ENCODE data around the gene SLC22A23.

The SLC22A23 gene

DNA sequence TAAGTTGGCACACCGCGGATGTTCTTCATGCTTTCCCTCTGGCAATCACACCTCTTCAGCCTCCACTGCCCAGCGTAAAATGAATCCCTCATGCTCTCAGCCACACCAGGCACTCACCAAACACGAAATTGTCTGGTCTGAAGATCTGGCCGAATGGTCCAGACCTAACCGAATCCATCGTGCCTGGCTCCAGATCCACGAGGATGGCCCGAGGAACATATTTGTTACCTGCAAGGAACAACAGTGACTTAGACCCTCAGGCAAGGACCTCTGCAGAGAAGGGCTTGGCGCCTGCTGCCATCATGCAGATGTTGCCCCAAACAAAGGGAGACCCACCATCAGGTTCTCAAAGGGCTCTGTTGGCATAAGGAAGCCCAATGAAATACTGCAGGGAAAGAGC lies 230.8 kb downstream of the SLC22A23 start:
- 78% methylated on average over 10 of the region's 10 CpGs for WGBS
- no peak overlapping the region for H2AK5ac ChIP-seq (ENCODE audit: low read length, severe bottlenecking)
- H3K4ac ChIP-seq (ENCODE audit: low read depth in 1 of 2, low read length in 2 of 2), result no peak overlapping the region
- peaks cover 43 to 81% of the 10 kb centered on the region in 2 experiments for H3K27me3 ChIP-seq (ENCODE audit: control insufficient read depth in 1 of 2, insufficient read depth in 1 of 2, low read length in 2 of 2)
- no peak overlapping the region for H3K23ac ChIP-seq (ENCODE audit: low read length in 2 of 2)
- H3K4me2 ChIP-seq (ENCODE audit: low read length, poor library complexity, severe bottlenecking), result no peak overlapping the region
- peaks cover 34% of the 10 kb centered on the region for H3K4me1 ChIP-seq (ENCODE audit: control insufficient read depth, insufficient read depth, low read depth, low read length)
- no peak overlapping the region for H2BK12ac ChIP-seq (ENCODE audit: low read length in 2 of 2)
- H3K36me3 ChIP-seq (ENCODE audit: control insufficient read depth in 1 of 2, insufficient read depth in 2 of 2, low read depth in 1 of 2, low read length in 2 of 2), result no peaks in the 10 kb centered on the region
- no peak overlapping the region for H2AFZ ChIP-seq (ENCODE audit: low read depth, low read length)
- no peak overlapping the region for H2BK120ac ChIP-seq (ENCODE audit: low read depth, low read length)
- no peak overlapping the region for H3K18ac ChIP-seq (ENCODE audit: low read depth in 1 of 2, low read length in 2 of 2)
- H2BK5ac ChIP-seq (ENCODE audit: low read depth, low read length, poor library complexity, severe bottlenecking), result no peak overlapping the region
- H3K4me3 ChIP-seq (ENCODE audit: insufficient read depth in 1 of 2, low read depth in 1 of 2, low read length in 2 of 2), result no peak overlapping the region
- no peak overlapping the region for H2BK15ac ChIP-seq (ENCODE audit: low read depth, poor library complexity, severe bottlenecking)
- H3K79me1 ChIP-seq (replicated peaks; ENCODE audit: low read length, poor library complexity, severe bottlenecking), result peaks cover 6% of the 10 kb centered on the region
- H4K91ac ChIP-seq (ENCODE audit: low read length), result no peak overlapping the region
- H3K9ac ChIP-seq (ENCODE audit: low read length), result no peak overlapping the region
- no peak overlapping the region for H3K14ac ChIP-seq (ENCODE audit: low read length in 2 of 2)
- H3K27ac ChIP-seq (ENCODE audit: low read length, poor library complexity, severe bottlenecking), result no peak overlapping the region
- no peak for DNase-seq
- no peak overlapping the region for H4K8ac ChIP-seq (ENCODE audit: low read length)
- no peaks in the 10 kb centered on the region for H3K9me3 ChIP-seq (ENCODE audit: control insufficient read depth, low read length)

DNA sequence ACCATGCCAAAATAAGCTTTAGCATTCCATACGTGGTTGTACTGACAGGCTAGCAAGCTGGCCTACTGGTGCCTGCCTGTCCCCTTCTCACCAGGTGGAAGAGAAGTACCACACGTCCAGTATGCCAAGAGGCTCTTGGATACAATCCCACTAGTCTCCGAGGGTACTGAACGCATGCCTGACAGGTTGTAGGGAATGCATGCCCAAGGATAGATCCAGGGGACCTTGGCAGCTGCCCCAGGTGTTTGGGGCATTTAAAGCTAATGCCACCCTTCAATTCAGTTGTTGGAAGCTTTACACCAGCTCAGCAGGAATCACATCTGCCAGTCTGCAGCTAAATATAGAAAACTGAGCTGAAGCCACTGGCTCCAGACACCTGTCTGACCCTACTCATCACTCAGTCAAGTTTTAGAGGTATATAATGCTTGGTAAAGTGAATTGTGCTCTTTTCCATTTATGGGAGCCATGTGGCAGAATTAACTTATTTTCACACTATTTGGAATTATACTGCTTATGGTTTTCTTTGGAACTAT lies 234.3 kb downstream of the SLC22A23 start:
- DNase-seq, result no peak
- Histone ChIP-seq H2AK5ac (ENCODE audit: low read length, severe bottlenecking) (no peak overlapping the region), H3K9ac (ENCODE audit: low read length) (no peak overlapping the region), H4K8ac (ENCODE audit: low read length) (no peak overlapping the region), H3K4me3 (ENCODE audit: insufficient read depth in 1 of 2, low read depth in 1 of 2, low read length in 2 of 2) (no peak overlapping the region), H3K18ac (ENCODE audit: low read depth in 1 of 2, low read length in 2 of 2) (no peak overlapping the region), H3K9me3 (ENCODE audit: control insufficient read depth, low read length) (no peaks in the 10 kb centered on the region), H2BK15ac (ENCODE audit: low read depth, poor library complexity, severe bottlenecking) (no peak overlapping the region), H3K4me2 (ENCODE audit: low read length, poor library complexity, severe bottlenecking) (no peak overlapping the region), H3K23ac (ENCODE audit: low read length in 2 of 2) (no peak overlapping the region), H3K4ac (ENCODE audit: low read depth in 1 of 2, low read length in 2 of 2) (no peak overlapping the region), H2AFZ (ENCODE audit: low read depth, low read length) (no peak overlapping the region), H3K4me1 (ENCODE audit: control insufficient read depth, insufficient read depth, low read depth, low read length) (peaks cover 11% of the 10 kb centered on the region), H3K36me3 (ENCODE audit: control insufficient read depth in 1 of 2, insufficient read depth in 2 of 2, low read depth in 1 of 2, low read length in 2 of 2) (no peaks in the 10 kb centered on the region), H3K79me1 (replicated peaks; ENCODE audit: low read length, poor library complexity, severe bottlenecking) (no peaks in the 10 kb centered on the region), H3K27me3 (ENCODE audit: control insufficient read depth in 1 of 2, insufficient read depth in 1 of 2, low read length in 2 of 2) (peaks cover 27 to 78% of the 10 kb centered on the region in 2 experiments), H4K91ac (ENCODE audit: low read length) (no peak overlapping the region), H2BK120ac (ENCODE audit: low read depth, low read length) (no peak overlapping the region), H3K27ac (ENCODE audit: low read length, poor library complexity, severe bottlenecking) (no peak overlapping the region), H2BK5ac (ENCODE audit: low read depth, low read length, poor library complexity, severe bottlenecking) (no peak overlapping the region), H3K14ac (ENCODE audit: low read length in 2 of 2) (no peak overlapping the region), H2BK12ac (ENCODE audit: low read length in 2 of 2) (no peak overlapping the region)
- 92% methylated on average over 4 of the region's 4 CpGs for WGBS

DNA sequence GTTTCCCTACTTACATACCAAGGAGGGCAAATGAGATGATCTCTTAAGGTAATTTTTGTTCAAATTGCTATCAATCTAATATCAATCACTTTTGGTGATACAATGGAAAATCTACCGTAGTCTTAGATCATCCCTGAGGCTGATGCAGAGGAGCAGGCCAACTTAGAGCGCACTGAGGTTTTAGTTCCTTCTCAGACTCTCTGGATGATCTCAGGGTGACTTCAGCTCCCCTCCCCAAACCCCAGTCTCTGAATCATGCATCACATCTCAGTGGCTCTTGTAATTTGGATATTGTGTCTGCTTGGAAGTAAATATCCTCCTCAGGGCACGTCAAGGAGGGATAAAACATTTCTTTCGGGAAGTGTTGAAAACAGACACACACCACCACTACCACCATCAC lies 235.3 kb downstream of the SLC22A23 start:
- Histone ChIP-seq H2BK15ac (ENCODE audit: low read depth, poor library complexity, severe bottlenecking) (no peak overlapping the region), H3K36me3 (ENCODE audit: control insufficient read depth in 1 of 2, insufficient read depth in 2 of 2, low read depth in 1 of 2, low read length in 2 of 2) (no peaks in the 10 kb centered on the region), H4K8ac (ENCODE audit: low read length) (no peak overlapping the region), H2BK5ac (ENCODE audit: low read depth, low read length, poor library complexity, severe bottlenecking) (no peak overlapping the region), H2BK12ac (ENCODE audit: low read length in 2 of 2) (no peak overlapping the region), H3K9ac (ENCODE audit: low read length) (no peak overlapping the region), H2AK5ac (ENCODE audit: low read length, severe bottlenecking) (no peak overlapping the region), H4K91ac (ENCODE audit: low read length) (no peak overlapping the region), H3K79me1 (replicated peaks; ENCODE audit: low read length, poor library complexity, severe bottlenecking) (no peaks in the 10 kb centered on the region), H2AFZ (ENCODE audit: low read depth, low read length) (no peak overlapping the region), H3K14ac (ENCODE audit: low read length in 2 of 2) (no peak overlapping the region), H3K23ac (ENCODE audit: low read length in 2 of 2) (no peak overlapping the region), H2BK120ac (ENCODE audit: low read depth, low read length) (no peak overlapping the region), H3K18ac (ENCODE audit: low read depth in 1 of 2, low read length in 2 of 2) (no peak overlapping the region), H3K27ac (ENCODE audit: low read length, poor library complexity, severe bottlenecking) (no peak overlapping the region), H3K27me3 (ENCODE audit: control insufficient read depth in 1 of 2, insufficient read depth in 1 of 2, low read length in 2 of 2) (peaks cover 17 to 70% of the 10 kb centered on the region in 2 experiments), H3K4me2 (ENCODE audit: low read length, poor library complexity, severe bottlenecking) (no peak overlapping the region), H3K4me1 (ENCODE audit: control insufficient read depth, insufficient read depth, low read depth, low read length) (peaks cover 1% of the 10 kb centered on the region), H3K4ac (ENCODE audit: low read depth in 1 of 2, low read length in 2 of 2) (no peak overlapping the region), H3K9me3 (ENCODE audit: control insufficient read depth, low read length) (no peaks in the 10 kb centered on the region), H3K4me3 (ENCODE audit: insufficient read depth in 1 of 2, low read depth in 1 of 2, low read length in 2 of 2) (no peak overlapping the region)
- no peak for DNase-seq
- 93% methylated on average over 4 of the region's 4 CpGs for WGBS

DNA sequence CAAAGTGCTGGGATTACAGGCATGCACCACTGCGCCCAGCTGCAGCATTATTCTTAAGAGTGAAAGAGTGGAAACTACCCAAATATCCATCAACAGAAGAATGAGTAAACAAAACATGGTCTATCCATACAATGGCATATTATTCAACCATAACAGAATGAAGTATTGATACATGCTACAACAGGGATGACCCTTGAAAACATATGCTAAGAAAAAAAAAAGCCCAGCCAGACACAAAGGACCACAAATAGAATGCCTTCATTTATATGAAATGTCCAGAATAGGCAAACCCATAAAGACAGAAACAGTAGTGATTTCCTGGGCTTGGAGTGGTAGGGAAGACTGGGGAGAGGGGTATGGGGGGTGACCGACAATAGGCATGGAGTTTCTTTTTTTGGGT lies 236.5 kb downstream of the SLC22A23 start:
- DNase-seq, result no peak
- H3K27ac ChIP-seq (ENCODE audit: low read length, poor library complexity, severe bottlenecking), result no peak overlapping the region
- H3K27me3 ChIP-seq (ENCODE audit: control insufficient read depth in 1 of 2, insufficient read depth in 1 of 2, low read length in 2 of 2), result peaks cover 12 to 60% of the 10 kb centered on the region in 2 experiments
- H2BK12ac ChIP-seq (ENCODE audit: low read length in 2 of 2), result no peak overlapping the region
- no peak overlapping the region for H2AFZ ChIP-seq (ENCODE audit: low read depth, low read length)
- no peak overlapping the region for H3K18ac ChIP-seq (ENCODE audit: low read depth in 1 of 2, low read length in 2 of 2)
- no peaks in the 10 kb centered on the region for H3K4me1 ChIP-seq (ENCODE audit: control insufficient read depth, insufficient read depth, low read depth, low read length)
- no peak overlapping the region for H2BK5ac ChIP-seq (ENCODE audit: low read depth, low read length, poor library complexity, severe bottlenecking)
- H3K79me1 ChIP-seq (replicated peaks; ENCODE audit: low read length, poor library complexity, severe bottlenecking), result no peaks in the 10 kb centered on the region
- H4K8ac ChIP-seq (ENCODE audit: low read length), result no peak overlapping the region
- no peak overlapping the region for H3K4me2 ChIP-seq (ENCODE audit: low read length, poor library complexity, severe bottlenecking)
- no peak overlapping the region for H3K4ac ChIP-seq (ENCODE audit: low read depth in 1 of 2, low read length in 2 of 2)
- H3K4me3 ChIP-seq (ENCODE audit: insufficient read depth in 1 of 2, low read depth in 1 of 2, low read length in 2 of 2), result no peak overlapping the region
- no peak overlapping the region for H2BK15ac ChIP-seq (ENCODE audit: low read depth, poor library complexity, severe bottlenecking)
- no peak overlapping the region for H3K14ac ChIP-seq (ENCODE audit: low read length in 2 of 2)
- H2BK120ac ChIP-seq (ENCODE audit: low read depth, low read length), result no peak overlapping the region
- no peak overlapping the region for H2AK5ac ChIP-seq (ENCODE audit: low read length, severe bottlenecking)
- no peak overlapping the region for H3K23ac ChIP-seq (ENCODE audit: low read length in 2 of 2)
- no peak overlapping the region for H3K9ac ChIP-seq (ENCODE audit: low read length)
- no peaks in the 10 kb centered on the region for H3K9me3 ChIP-seq (ENCODE audit: control insufficient read depth, low read length)
- H3K36me3 ChIP-seq (ENCODE audit: control insufficient read depth in 1 of 2, insufficient read depth in 2 of 2, low read depth in 1 of 2, low read length in 2 of 2), result no peaks in the 10 kb centered on the region
- 91% methylated on average over 2 of the region's 2 CpGs for WGBS
- no peak overlapping the region for H4K91ac ChIP-seq (ENCODE audit: low read length)

Data from mesenchymal stem cell (in vitro differentiated cells and primary cell).